GM18520 (cell line): ENCODE data around the gene SRP68.

Experiments
- ATAC-seq: cut with Tn5 transposase; IDR thresholded peaks from one replicate; pipeline ENCODE4 v1.9.1; 2021; ENCODE audit not compliant: unreplicated experiment

The SRP68 gene

GRCh38 chr17:76072148-76072858 is at the start of gene SRP68:
Gene SRP68, minus strand, starts transcription at chr17:76072517. Its CDS starts 26 bp downstream, at chr17:76072491.
- peak; percentile 77 for ATAC-seq

- ATAC-seq = peak; percentile 10
These were observed 49.7 kb upstream of the SRP68 start for GRCh38 chr17:76121932-76122430.

GRCh38 chr17:76120658-76121008 is 48.3 kb upstream of the SRP68 start:
- no peak for ATAC-seq

GRCh38 chr17:76119409-76120371 is 47.4 kb upstream of the SRP68 start:
- ATAC-seq = no peak

GRCh38 chr17:76115138-76115754 is 42.9 kb upstream of the SRP68 start:
- ATAC-seq = no peak

GRCh38 chr17:76111956-76112355 is 39.6 kb upstream of the SRP68 start:
- ATAC-seq = no peak

GRCh38 chr17:76107509-76107908 is 35.2 kb upstream of the SRP68 start:
- no peak for ATAC-seq

- no peak for ATAC-seq
These were observed 34.4 kb upstream of the SRP68 start for GRCh38 chr17:76106703-76107102.

- no peak for ATAC-seq
These were observed 32.5 kb upstream of the SRP68 start for GRCh38 chr17:76104896-76105231.

GRCh38 chr17:76104140-76104895 is 32.0 kb upstream of the SRP68 start:
- ATAC-seq = no peak

- ATAC-seq = peak; percentile 63
These were observed 31.2 kb upstream of the SRP68 start, which contains the start of gene EXOC7 for GRCh38 chr17:76103274-76104139. Gene EXOC7, minus strand, starts transcription at chr17:76103787. Its CDS starts 95 bp downstream, at chr17:76103692.

GRCh38 chr17:76102944-76103273 is 30.6 kb upstream of the SRP68 start:
- no peak for ATAC-seq

GRCh38 chr17:76097716-76098295 is 25.5 kb upstream of the SRP68 start:
- ATAC-seq = no peak

GRCh38 chr17:76095943-76096342 is 23.6 kb upstream of the SRP68 start:
- no peak for ATAC-seq

- no peak for ATAC-seq
These were observed 21.7 kb upstream of the SRP68 start for GRCh38 chr17:76094046-76094445.

- ATAC-seq = no peak
These were observed 20.5 kb upstream of the SRP68 start for GRCh38 chr17:76092526-76093413.

GRCh38 chr17:76091526-76092286 is 19.4 kb upstream of the SRP68 start:
- no peak for ATAC-seq
